Cardiac ventricle fibroblast (primary cell): ENCODE data around the gene STARD10. TPM values are rescaled to one million over a fixed set of nuclear protein-coding genes. Genes with fewer than 3 reads are reported as not detected.

Experiments used
- total RNA-seq: library from RNA; depleted of rRNA; stranded (reverse); fragments of >200 nt; gene quantifications from 2 replicates; pipeline ENCODE4 v1.2.3, GENCODE V29; 2015

Gene STARD10
- total RNA-seq, result 5.4 and 6.6 TPM in 2 replicates

GRCh38 chr11:72793425-72794367, at the start of gene STARD10:
Gene STARD10, minus strand, starts transcription at chr11:72794047. Its CDS starts 12,866 bp downstream, at chr11:72781181.

GRCh38 chr11:72814286-72815109, 20.7 kb upstream of the STARD10 start, which contains the start of gene ATG16L2:
Gene ATG16L2, plus strand, starts transcription at chr11:72814411. Its CDS starts 35 bp downstream, at chr11:72814446.

GRCh38 chr11:72752088-72752914, 41.5 kb downstream of the STARD10 start, which contains the start of gene ARAP1:
Gene ARAP1, minus strand, starts transcription at chr11:72752408. Its CDS starts 25,280 bp downstream, at chr11:72727128.

Other genes with a start within 250 kb of the STARD10 start
- gene PDE2A, start 119.6 kb downstream of the STARD10 start, total RNA-seq, result 3.6 and 4.3 TPM in 2 replicates
- 121 and 136 TPM in 2 replicates for gene ARAP1, start 41.6 kb downstream of the STARD10 start, total RNA-seq
- gene ATG16L2, start 20.4 kb upstream of the STARD10 start, total RNA-seq, result 3.4 and 3.6 TPM in 2 replicates